Activated CD4-positive, alpha-beta T cell treated with anti-CD3 and anti-CD28 coated beads, Interleukin-2, amount 10 ng/mL, durations not matched to agents 7 days and 5 days (primary cell): ENCODE data around the gene METTL18. TPM values are rescaled to one million over a fixed set of nuclear protein-coding genes. Genes with fewer than 3 reads are reported as not detected.

Experiments
- CTCF ChIA-PET: fragments of 350-600 bp; sonication (Branson Sonifier 250); formaldehyde crosslinking; loops from one replicate; lab custom pipeline; 2021; ENCODE audit warnings: antibody characterized with exemption; lab: Charles Lee
- POLR2A ChIA-PET: fragments of 350-600 bp; sonication (Branson Sonifier 250); formaldehyde crosslinking; loops from one replicate; lab custom pipeline; 2021; ENCODE audit warnings: antibody characterized with exemption; lab: Charles Lee
- DNase-seq: peaks from one replicate; pipeline ENCODE4 v3.0.0-alpha.2; 2020
- H3K27ac Mint-ChIP-seq: one replicate; pipeline ENCODE4 v1.8.0; 2021; ENCODE audit warnings: mild to moderate bottlenecking, moderate library complexity, mixed read lengths
- H3K27me3 Mint-ChIP-seq: one replicate; pipeline ENCODE4 v1.8.0; 2021; ENCODE audit warnings: mixed read lengths
- H3K36me3 Mint-ChIP-seq: one replicate; pipeline ENCODE4 v1.8.0; 2021; ENCODE audit warnings: low read depth, mixed read lengths
- H3K4me1 Mint-ChIP-seq: one replicate; pipeline ENCODE4 v1.8.0; 2021; ENCODE audit warnings: mixed read lengths
- H3K4me3 Mint-ChIP-seq: one replicate; pipeline ENCODE4 v1.8.0; 2021; ENCODE audit warnings: mild to moderate bottlenecking, moderate library complexity, mixed read lengths
- H3K9me3 Mint-ChIP-seq: one replicate; pipeline ENCODE4 v1.8.0; 2021; ENCODE audit warnings: mixed read lengths
- total RNA-seq, 2 experiments: library from RNA; stranded (reverse); gene quantifications; one replicate each; pipeline ENCODE4 v1.2.3, GENCODE V29; 2021

METTL18 gene
- 10 to 100 TPM; 13.4 to 18.4 TPM for total RNA-seq

GRCh38 chr1:169794530-169795416, at the start of gene METTL18:
Gene METTL18, minus strand, starts transcription at chr1:169794907. Its CDS starts 1,212 bp downstream, at chr1:169793695.
- ChIA-PET CTCF (interaction anchor here (0.8 to 2.9 kb wide), 3 partner anchors 8 to 82 kb away, joined by 3 to 8 read pairs (median 3); no protein-coding TSS in a partner anchor), POLR2A (interaction anchor here (0.7 kb wide), 4 partner anchors 139 to 1372 kb away, joined by 3 to 6 read pairs (median 3); no protein-coding TSS in a partner anchor)
- Mint-ChIP-seq H3K4me1 (peaks cover 65% of the 10 kb centered on the region), H3K9me3 (no peaks in the 10 kb centered on the region), H3K27me3 (no peaks in the 10 kb centered on the region), H3K27ac (peak within 1 kb of the TSS; percentile 94), H3K36me3 (peaks cover 56% of the 10 kb centered on the region), H3K4me3 (peak within 1 kb of the TSS; percentile 85)
- peak; percentile 95 for DNase-seq

GRCh38 chr1:169838942-169839341, 44.2 kb upstream of the METTL18 start:
- H3K36me3 Mint-ChIP-seq, result peaks cover 75% of the 10 kb centered on the region
- CTCF ChIA-PET, result interaction anchor here (1.1 kb wide), 1 partner anchor 14 kb away, joined by 4 read pairs; no protein-coding TSS in a partner anchor
- no peak overlapping the region for H3K27ac Mint-ChIP-seq
- DNase-seq, result no peak
- H3K9me3 Mint-ChIP-seq, result peaks cover 20% of the 10 kb centered on the region
- H3K27me3 Mint-ChIP-seq, result no peaks in the 10 kb centered on the region
- H3K4me1 Mint-ChIP-seq, result peaks cover 2% of the 10 kb centered on the region
- POLR2A ChIA-PET, result no interaction called here
- no peak overlapping the region for H3K4me3 Mint-ChIP-seq

GRCh38 chr1:169836198-169836597, 41.5 kb upstream of the METTL18 start:
- no peak for DNase-seq
- Mint-ChIP-seq H3K27me3 (no peaks in the 10 kb centered on the region), H3K9me3 (peaks cover 20% of the 10 kb centered on the region), H3K4me1 (peaks cover 2% of the 10 kb centered on the region), H3K4me3 (no peak overlapping the region), H3K36me3 (peaks cover 72% of the 10 kb centered on the region), H3K27ac (no peak overlapping the region)
- POLR2A ChIA-PET, result no interaction called here
- CTCF ChIA-PET, result no interaction called here

- ChIA-PET POLR2A (no interaction called here), CTCF (no interaction called here)
- no peak for DNase-seq
- H3K4me1 Mint-ChIP-seq, result peaks cover 2% of the 10 kb centered on the region
- no peak overlapping the region for H3K4me3 Mint-ChIP-seq
- no peaks in the 10 kb centered on the region for H3K27me3 Mint-ChIP-seq
- H3K36me3 Mint-ChIP-seq, result peaks cover 72% of the 10 kb centered on the region
- H3K9me3 Mint-ChIP-seq, result peaks cover 17% of the 10 kb centered on the region
- H3K27ac Mint-ChIP-seq, result no peak overlapping the region
Measured at GRCh38 chr1:169835647-169836046, 40.9 kb upstream of the METTL18 start.

- H3K4me1 Mint-ChIP-seq, result peaks cover 2% of the 10 kb centered on the region
- H3K27ac Mint-ChIP-seq, result no peak overlapping the region
- H3K4me3 Mint-ChIP-seq, result no peak overlapping the region
- peaks cover 70% of the 10 kb centered on the region for H3K36me3 Mint-ChIP-seq
- no peaks in the 10 kb centered on the region for H3K27me3 Mint-ChIP-seq
- no peak for DNase-seq
- ChIA-PET POLR2A (no interaction called here), CTCF (no interaction called here)
- H3K9me3 Mint-ChIP-seq, result peaks cover 12% of the 10 kb centered on the region
Measured at GRCh38 chr1:169834869-169835268, 40.2 kb upstream of the METTL18 start.

- Mint-ChIP-seq H3K4me1 (no peaks in the 10 kb centered on the region), H3K9me3 (no peaks in the 10 kb centered on the region), H3K27me3 (no peaks in the 10 kb centered on the region), H3K4me3 (no peak overlapping the region), H3K27ac (no peak overlapping the region), H3K36me3 (peaks cover 63% of the 10 kb centered on the region)
- CTCF ChIA-PET, result interaction anchor here (0.6 to 1.1 kb wide), 2 partner anchors 20 to 103 kb away, joined by 3 read pairs; no protein-coding TSS in a partner anchor
- POLR2A ChIA-PET, result no interaction called here
- DNase-seq, result no peak
Measured at GRCh38 chr1:169833179-169833901, 38.6 kb upstream of the METTL18 start.

GRCh38 chr1:169829671-169830070, 35.0 kb upstream of the METTL18 start:
- Mint-ChIP-seq H3K4me1 (no peaks in the 10 kb centered on the region), H3K4me3 (no peak overlapping the region), H3K27me3 (no peaks in the 10 kb centered on the region), H3K9me3 (no peaks in the 10 kb centered on the region), H3K27ac (no peak overlapping the region), H3K36me3 (peaks cover 53% of the 10 kb centered on the region)
- POLR2A ChIA-PET, result no interaction called here
- CTCF ChIA-PET, result no interaction called here
- DNase-seq, result no peak

GRCh38 chr1:169824153-169824552, 29.4 kb upstream of the METTL18 start:
- CTCF ChIA-PET, result no interaction called here

GRCh38 chr1:169821500-169821899, 26.8 kb upstream of the METTL18 start:
- Mint-ChIP-seq H3K27me3 (no peaks in the 10 kb centered on the region), H3K4me3 (no peak overlapping the region), H3K36me3 (peaks cover 36% of the 10 kb centered on the region), H3K9me3 (no peaks in the 10 kb centered on the region), H3K27ac (no peak overlapping the region), H3K4me1 (peaks cover 5% of the 10 kb centered on the region)
- CTCF ChIA-PET, result no interaction called here
- DNase-seq, result no peak
- POLR2A ChIA-PET, result no interaction called here

More at GRCh38 chr1:169824153-169824552, 29.4 kb upstream of the METTL18 start:
- no peak overlapping the region for H3K27ac Mint-ChIP-seq
- no peak overlapping the region for H3K4me3 Mint-ChIP-seq
- no peaks in the 10 kb centered on the region for H3K27me3 Mint-ChIP-seq
- H3K36me3 Mint-ChIP-seq, result peaks cover 33% of the 10 kb centered on the region
- peaks cover 5% of the 10 kb centered on the region for H3K4me1 Mint-ChIP-seq
- no peaks in the 10 kb centered on the region for H3K9me3 Mint-ChIP-seq
- DNase-seq, result no peak
- POLR2A ChIA-PET, result no interaction called here

- H3K27me3 Mint-ChIP-seq, result no peaks in the 10 kb centered on the region
- POLR2A ChIA-PET, result no interaction called here
Measured at GRCh38 chr1:169816617-169817016, 21.9 kb upstream of the METTL18 start.

GRCh38 chr1:169814265-169814664, 19.6 kb upstream of the METTL18 start:
- no peak for DNase-seq
- no peak overlapping the region for H3K27ac Mint-ChIP-seq
- ChIA-PET CTCF (no interaction called here), POLR2A (no interaction called here)
- H3K4me1 Mint-ChIP-seq, result peaks cover 6% of the 10 kb centered on the region
- peaks cover 48% of the 10 kb centered on the region for H3K36me3 Mint-ChIP-seq
- no peak overlapping the region for H3K4me3 Mint-ChIP-seq
- H3K9me3 Mint-ChIP-seq, result peaks cover 3% of the 10 kb centered on the region
- H3K27me3 Mint-ChIP-seq, result no peaks in the 10 kb centered on the region

More at GRCh38 chr1:169816617-169817016, 21.9 kb upstream of the METTL18 start:
- Mint-ChIP-seq H3K36me3 (peaks cover 47% of the 10 kb centered on the region), H3K9me3 (peaks cover 3% of the 10 kb centered on the region), H3K4me1 (peaks cover 7% of the 10 kb centered on the region), H3K4me3 (no peak overlapping the region), H3K27ac (no peak overlapping the region)
- DNase-seq, result no peak
- CTCF ChIA-PET, result no interaction called here

GRCh38 chr1:169812131-169812530, 17.4 kb upstream of the METTL18 start:
- Mint-ChIP-seq H3K4me3 (no peak overlapping the region), H3K9me3 (peaks cover 3% of the 10 kb centered on the region), H3K27ac (no peak overlapping the region), H3K4me1 (peaks cover 6% of the 10 kb centered on the region), H3K36me3 (peaks cover 46% of the 10 kb centered on the region), H3K27me3 (no peaks in the 10 kb centered on the region)
- ChIA-PET CTCF (no interaction called here), POLR2A (no interaction called here)
- DNase-seq, result no peak
